VCaP (cell line): ENCODE measurements around the gene SLF1.
"Not testable (repeated sequence)": the region's sequence is repeated elsewhere in the genome, so short reads cannot be mapped to it uniquely, and the experiment has no call there.

ENCODE experiments used
- H3K27ac ChIP-seq: fragments of 450-650 bp; 2 replicates; pipeline ENCODE4 v1.5.1; 2017
- CTCF ChIP-seq: fragments of 450-650 bp; conservative IDR thresholded peaks from 2 replicates; pipeline ENCODE4 v1.5.1; 2017; ENCODE audit warnings: mild to moderate bottlenecking, moderate library complexity

The SLF1 gene

GRCh38 chr5:94618493-94619328, at the start of gene SLF1, which contains the start of gene KIAA0825:
TSS of gene SLF1 (plus strand) at chr5:94618669. CDS start at chr5:94628811, 10,142 bp downstream.
TSS of gene KIAA0825 (minus strand) at chr5:94618604. CDS start at chr5:94537126, 81,478 bp downstream.
- no peak for TF ChIP-seq CTCF

DNA sequence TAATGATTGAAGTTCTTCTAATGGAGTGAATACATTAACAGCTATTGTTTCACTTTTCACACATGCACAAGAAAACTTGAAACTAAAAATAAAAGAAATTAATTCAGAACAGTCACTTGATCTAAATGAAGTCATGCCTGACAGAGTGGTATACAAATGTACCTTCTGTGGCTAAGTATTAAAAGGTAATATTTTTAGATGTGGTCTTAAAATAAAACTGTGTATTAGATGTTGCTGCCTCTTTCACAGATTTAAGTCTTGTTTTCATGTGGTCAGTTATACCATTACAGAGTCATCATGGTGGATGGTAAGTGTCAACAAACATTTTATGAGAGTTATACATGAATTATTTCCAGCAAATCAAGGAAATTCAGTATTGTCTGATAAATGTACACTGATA, 47.1 kb upstream of the SLF1 start:
- H3K27ac ChIP-seq = no peak overlapping the region
- no peak for TF ChIP-seq CTCF

More at GRCh38 chr5:94618493-94619328, at the start of gene SLF1, which contains the start of gene KIAA0825:
- H3K27ac ChIP-seq = peak within 1 kb of the TSS; percentile 57

GRCh38 chr5:94573349-94573748, 45.1 kb upstream of the SLF1 start:
- H3K27ac ChIP-seq = not testable (repeated sequence)

- no peak overlapping the region for H3K27ac ChIP-seq
These were observed 43.3 kb upstream of the SLF1 start for GRCh38 chr5:94575196-94575595.

GRCh38 chr5:94577466-94578245, 40.8 kb upstream of the SLF1 start:
- no peak overlapping the region for H3K27ac ChIP-seq
- TF ChIP-seq CTCF = no peak

More at GRCh38 chr5:94575196-94575595, 43.3 kb upstream of the SLF1 start:
- TF ChIP-seq CTCF = no peak

- no peak for TF ChIP-seq CTCF
- no peak overlapping the region for H3K27ac ChIP-seq
These were observed 23.1 kb upstream of the SLF1 start for GRCh38 chr5:94595281-94595840.

GRCh38 chr5:94613583-94613982, 4.9 kb upstream of the SLF1 start:
- H3K27ac ChIP-seq = no peak overlapping the region
- no peak for TF ChIP-seq CTCF
